NCI-H1048 (cell line): ENCODE measurements around the gene CALHM6.

Experiments
- DNase-seq: peaks from one replicate; lab custom pipeline; 2025; lab: John Stamatoyannopoulos, UW

The CALHM6 gene

GRCh38 chr6:116461331-116461931, at the start of gene CALHM6:
Gene CALHM6, plus strand, starts transcription at chr6:116461375. Its CDS starts 555 bp downstream, at chr6:116461930.
- DNase-seq, result no peak

GRCh38 chr6:116412270-116412669, 48.9 kb upstream of the CALHM6 start:
- DNase-seq, result no peak

GRCh38 chr6:116413357-116413756, 47.8 kb upstream of the CALHM6 start:
- DNase-seq, result no peak

- DNase-seq, result no peak
Measured at GRCh38 chr6:116417661-116418060, 43.5 kb upstream of the CALHM6 start.

GRCh38 chr6:116419069-116419786, 41.9 kb upstream of the CALHM6 start:
- DNase-seq, result no peak

- no peak for DNase-seq
Measured at GRCh38 chr6:116420341-116420740, 40.8 kb upstream of the CALHM6 start.

- no peak for DNase-seq
Measured at GRCh38 chr6:116422238-116422637, 38.9 kb upstream of the CALHM6 start.

- no peak for DNase-seq
Measured at GRCh38 chr6:116424001-116424400, 37.2 kb upstream of the CALHM6 start.

- DNase-seq, result no peak
Measured at GRCh38 chr6:116426551-116426950, 34.6 kb upstream of the CALHM6 start.

GRCh38 chr6:116429111-116429510, 32.1 kb upstream of the CALHM6 start:
- no peak for DNase-seq

GRCh38 chr6:116430860-116431259, 30.3 kb upstream of the CALHM6 start:
- no peak for DNase-seq

GRCh38 chr6:116431964-116432595, 29.1 kb upstream of the CALHM6 start:
- no peak for DNase-seq

GRCh38 chr6:116433206-116433712, 27.9 kb upstream of the CALHM6 start:
- no peak for DNase-seq

GRCh38 chr6:116434056-116434725, 27.0 kb upstream of the CALHM6 start:
- DNase-seq, result no peak

GRCh38 chr6:116436586-116436985, 24.6 kb upstream of the CALHM6 start:
- DNase-seq, result no peak

- no peak for DNase-seq
Measured at GRCh38 chr6:116437656-116438055, 23.5 kb upstream of the CALHM6 start.

- no peak for DNase-seq
Measured at GRCh38 chr6:116438590-116439448, 22.4 kb upstream of the CALHM6 start.

GRCh38 chr6:116439522-116440051, 21.6 kb upstream of the CALHM6 start:
- DNase-seq, result no peak

- no peak for DNase-seq
Measured at GRCh38 chr6:116443105-116443504, 18.1 kb upstream of the CALHM6 start.

GRCh38 chr6:116444092-116444491, 17.1 kb upstream of the CALHM6 start:
- DNase-seq, result no peak

GRCh38 chr6:116444575-116444974, 16.6 kb upstream of the CALHM6 start:
- DNase-seq, result no peak
